Stimulated activated CD8-positive, alpha-beta memory T cell treated with anti-CD3 and anti-CD28 coated beads, Interleukin-12 subunit alpha, Interleukin-12 subunit beta, amount 100 ng/mL, for 1 hour (primary cell): ENCODE data around the gene PIGO.
A peak's percentile ranks its signal among the peaks of the same experiment; 100 is the strongest.

Experiments
- DNase-seq: peaks from one replicate; pipeline ENCODE4 v3.0.0-alpha.2; 2020; ENCODE audit warnings: low read depth

PIGO gene

GRCh38 chr9:35070823-35071813 lies 25.3 kb downstream of the PIGO start:
- DNase-seq = no peak

GRCh38 chr9:35069020-35069419 lies 27.4 kb downstream of the PIGO start:
- DNase-seq = no peak

GRCh38 chr9:35067056-35067455 lies 29.3 kb downstream of the PIGO start:
- DNase-seq = no peak

- no peak for DNase-seq
Observed at GRCh38 chr9:35060548-35061207, 35.7 kb downstream of the PIGO start.

GRCh38 chr9:35059438-35059837 lies 37.0 kb downstream of the PIGO start:
- no peak for DNase-seq

- no peak for DNase-seq
Observed at GRCh38 chr9:35057271-35057620, 39.1 kb downstream of the PIGO start.

- DNase-seq = no peak
Observed at GRCh38 chr9:35056571-35057270, 39.7 kb downstream of the PIGO start.

- no peak for DNase-seq
Observed at GRCh38 chr9:35054871-35055644, 41.3 kb downstream of the PIGO start.

- no peak for DNase-seq
Observed at GRCh38 chr9:35054185-35054835, 42.1 kb downstream of the PIGO start.

GRCh38 chr9:35051069-35051967 lies 45.1 kb downstream of the PIGO start:
- DNase-seq = peak; percentile 20

- DNase-seq = no peak
Observed at GRCh38 chr9:35048511-35048910, 47.9 kb downstream of the PIGO start.

- no peak for DNase-seq
Observed at GRCh38 chr9:35044071-35044470, 52.3 kb downstream of the PIGO start.

- no peak for DNase-seq
Observed at GRCh38 chr9:35042891-35043545, 53.4 kb downstream of the PIGO start.

GRCh38 chr9:35042081-35042604 lies 54.2 kb downstream of the PIGO start:
- DNase-seq = no peak
